ENCODE data around the gene SHROOM3.

The SHROOM3 gene

GRCh38 chr4:76758290-76758882 lies 323.4 kb downstream of the SHROOM3 start:
- Mint-ChIP-seq H3K27me3 (peaks cover 13% of the 10 kb centered on the region), H3K4me3 (no peak overlapping the region), H3K4me1 (ENCODE audit: low read depth) (no peaks in the 10 kb centered on the region), H3K36me3 (ENCODE audit: low read depth) (no peaks in the 10 kb centered on the region), H3K27ac (no peak overlapping the region), H3K9me3 (no peaks in the 10 kb centered on the region)
- intact Hi-C loops (cut with micrococcal nuclease), result loop anchor here (1.0 to 5.0 kb wide), 2 partner anchors 247 to 326 kb away; no protein-coding TSS in a partner anchor

DNA sequence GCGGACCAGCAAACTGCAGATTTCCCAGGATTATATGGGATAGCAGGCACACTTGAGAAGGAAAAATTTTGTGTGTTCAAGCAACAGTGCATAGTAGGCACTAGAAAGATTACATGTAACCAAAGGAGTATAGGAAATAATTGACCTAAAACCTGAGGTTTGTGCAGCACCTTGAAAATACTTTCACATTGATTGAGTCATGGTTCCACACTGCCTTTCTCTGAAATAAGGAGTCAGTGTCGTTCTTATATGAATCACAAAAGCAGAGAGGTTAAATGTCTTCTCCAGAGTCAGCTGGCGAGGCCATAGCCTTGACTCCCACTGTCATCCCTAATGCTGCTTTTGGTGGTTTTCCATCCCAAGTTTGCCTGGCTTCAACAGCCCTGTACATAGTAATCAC lies 324.0 kb downstream of the SHROOM3 start:
- intact Hi-C loops (cut with micrococcal nuclease), result loop anchor here (1.0 to 5.0 kb wide), 2 partner anchors 248 to 327 kb away; no protein-coding TSS in a partner anchor
- Mint-ChIP-seq H3K27me3 (peaks cover 11% of the 10 kb centered on the region), H3K4me1 (ENCODE audit: low read depth) (no peaks in the 10 kb centered on the region), H3K9me3 (no peaks in the 10 kb centered on the region), H3K27ac (no peak overlapping the region), H3K4me3 (no peak overlapping the region), H3K36me3 (ENCODE audit: low read depth) (no peaks in the 10 kb centered on the region)

GRCh38 chr4:76760193-76760592 lies 325.2 kb downstream of the SHROOM3 start:
- H3K36me3 Mint-ChIP-seq (ENCODE audit: low read depth), result no peaks in the 10 kb centered on the region
- intact Hi-C loops (cut with micrococcal nuclease), result no loop called here

DNA sequence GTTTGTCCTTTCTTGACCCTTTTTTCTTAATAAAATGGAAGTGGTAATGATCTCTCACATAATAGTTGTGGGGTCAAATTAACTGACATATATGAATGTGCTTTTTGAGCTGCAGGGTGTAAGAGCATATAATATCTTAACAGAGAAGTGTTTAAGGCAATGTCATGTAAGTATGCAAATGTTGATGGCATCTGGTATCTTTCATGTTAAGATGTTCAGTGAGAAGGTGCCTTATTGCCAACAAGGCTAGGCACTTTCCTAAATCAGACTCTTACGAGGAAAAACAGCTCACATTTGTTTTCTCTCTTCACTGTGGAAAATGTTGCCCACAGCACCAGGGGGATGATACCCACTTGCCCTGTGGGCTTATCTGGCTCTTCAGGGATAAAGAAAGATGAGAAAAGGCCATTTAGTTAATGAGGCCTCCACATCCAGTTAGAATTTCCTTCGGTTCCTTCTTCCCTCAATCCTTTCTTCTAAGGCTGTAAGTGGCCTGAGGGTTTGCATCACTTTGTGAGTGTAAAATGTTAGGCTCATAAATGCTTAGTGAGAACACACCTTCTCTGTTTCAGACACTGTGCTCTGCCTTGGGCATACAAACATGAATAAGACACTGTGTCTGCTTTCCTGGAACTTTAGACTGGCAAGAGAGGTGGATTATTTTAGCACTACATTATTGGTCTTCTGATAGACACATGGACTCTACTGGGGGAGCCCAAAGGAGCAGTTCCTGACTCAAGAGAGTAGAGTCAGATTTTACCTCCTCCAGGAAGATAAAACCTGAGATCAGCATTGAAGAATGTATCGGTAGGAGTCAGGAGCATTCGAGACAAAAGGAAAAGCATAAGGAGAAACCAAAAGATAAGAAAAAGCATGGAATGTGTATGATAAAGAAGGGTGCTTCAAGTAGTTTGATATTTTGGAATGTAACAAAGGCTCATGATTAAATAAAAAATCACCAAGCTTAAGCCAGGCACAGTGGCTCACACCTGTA lies 327.4 kb downstream of the SHROOM3 start:
- Mint-ChIP-seq H3K27ac (no peak overlapping the region), H3K36me3 (ENCODE audit: low read depth) (no peaks in the 10 kb centered on the region), H3K4me3 (no peak overlapping the region), H3K27me3 (peaks cover under 1% of the 10 kb centered on the region), H3K4me1 (ENCODE audit: low read depth) (no peaks in the 10 kb centered on the region), H3K9me3 (no peaks in the 10 kb centered on the region)
- intact Hi-C loops (cut with micrococcal nuclease), result no loop called here

More at GRCh38 chr4:76760193-76760592, 325.2 kb downstream of the SHROOM3 start:
- Mint-ChIP-seq H3K27me3 (peaks cover 10% of the 10 kb centered on the region), H3K9me3 (no peaks in the 10 kb centered on the region), H3K27ac (no peak overlapping the region), H3K4me1 (ENCODE audit: low read depth) (no peaks in the 10 kb centered on the region), H3K4me3 (no peak overlapping the region)

DNA sequence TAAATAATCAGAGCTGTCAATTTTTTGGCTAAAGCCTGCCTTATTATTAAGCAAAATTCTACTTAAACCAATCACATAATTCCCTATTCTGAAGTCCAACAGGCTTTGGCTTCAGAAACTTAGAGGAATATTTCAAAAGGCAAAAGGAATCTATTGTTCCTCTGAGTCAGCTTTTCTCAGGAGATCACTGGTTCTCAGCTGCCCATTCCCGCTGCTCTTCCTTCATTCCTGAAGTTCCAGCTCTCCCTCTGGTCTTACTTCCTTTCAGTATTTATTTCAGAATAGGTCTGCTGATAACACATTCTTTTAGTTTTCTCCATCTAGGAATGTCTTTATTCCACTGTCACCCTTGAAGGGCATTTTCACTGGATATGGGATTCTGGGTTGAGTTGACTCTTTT lies 329.2 kb downstream of the SHROOM3 start:
- Mint-ChIP-seq H3K9me3 (no peaks in the 10 kb centered on the region), H3K4me3 (no peak overlapping the region), H3K4me1 (ENCODE audit: low read depth) (no peaks in the 10 kb centered on the region), H3K27me3 (peaks cover 1% of the 10 kb centered on the region), H3K36me3 (ENCODE audit: low read depth) (no peaks in the 10 kb centered on the region), H3K27ac (no peak overlapping the region)
- intact Hi-C loops (cut with micrococcal nuclease), result no loop called here

GRCh38 chr4:76765473-76766183 lies 330.6 kb downstream of the SHROOM3 start:
- Mint-ChIP-seq H3K36me3 (ENCODE audit: low read depth) (no peaks in the 10 kb centered on the region), H3K27ac (no peak overlapping the region), H3K9me3 (no peaks in the 10 kb centered on the region), H3K27me3 (peaks cover 1% of the 10 kb centered on the region), H3K4me1 (ENCODE audit: low read depth) (no peaks in the 10 kb centered on the region), H3K4me3 (no peak overlapping the region)
- intact Hi-C loops (cut with micrococcal nuclease), result no loop called here

DNA sequence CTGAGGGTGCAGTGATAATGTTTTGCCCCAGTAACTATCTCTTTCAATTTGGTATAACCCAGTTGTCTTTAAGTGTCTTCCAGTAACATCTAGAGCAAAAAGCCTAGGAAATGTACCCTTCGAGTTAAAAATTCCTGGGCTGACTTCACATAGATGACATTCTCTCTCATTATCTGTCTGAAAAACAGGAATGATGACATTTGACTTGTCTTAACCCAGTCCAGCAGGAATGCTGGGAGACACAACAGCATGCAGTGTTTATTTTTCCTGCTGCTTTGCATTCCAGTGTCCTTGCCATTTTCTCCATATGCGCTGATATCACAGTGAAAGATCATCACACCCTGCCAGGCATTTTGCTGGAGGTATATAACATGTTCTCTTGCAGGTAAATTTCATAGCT lies 333.0 kb downstream of the SHROOM3 start:
- H3K36me3 Mint-ChIP-seq (ENCODE audit: low read depth), result no peaks in the 10 kb centered on the region
- H3K4me1 Mint-ChIP-seq (ENCODE audit: low read depth), result no peaks in the 10 kb centered on the region
- no peak overlapping the region for H3K4me3 Mint-ChIP-seq
- intact Hi-C loops (cut with micrococcal nuclease), result no loop called here
- no peaks in the 10 kb centered on the region for H3K9me3 Mint-ChIP-seq
- H3K27ac Mint-ChIP-seq, result no peak overlapping the region
- peaks cover 1% of the 10 kb centered on the region for H3K27me3 Mint-ChIP-seq

- no peaks in the 10 kb centered on the region for H3K4me1 Mint-ChIP-seq (ENCODE audit: low read depth)
- peaks cover 1% of the 10 kb centered on the region for H3K27me3 Mint-ChIP-seq
- intact Hi-C loops (cut with micrococcal nuclease), result no loop called here
- no peaks in the 10 kb centered on the region for H3K9me3 Mint-ChIP-seq
- no peak overlapping the region for H3K4me3 Mint-ChIP-seq
- H3K27ac Mint-ChIP-seq, result no peak overlapping the region
- no peaks in the 10 kb centered on the region for H3K36me3 Mint-ChIP-seq (ENCODE audit: low read depth)
These were observed 337.6 kb downstream of the SHROOM3 start for GRCh38 chr4:76772498-76773106.

GRCh38 chr4:76773766-76774165 lies 338.7 kb downstream of the SHROOM3 start:
- H3K36me3 Mint-ChIP-seq (ENCODE audit: low read depth), result no peaks in the 10 kb centered on the region
- no peak overlapping the region for H3K27ac Mint-ChIP-seq
- H3K27me3 Mint-ChIP-seq, result no peaks in the 10 kb centered on the region
- H3K4me1 Mint-ChIP-seq (ENCODE audit: low read depth), result no peaks in the 10 kb centered on the region
- no peak overlapping the region for H3K4me3 Mint-ChIP-seq
- H3K9me3 Mint-ChIP-seq, result no peaks in the 10 kb centered on the region
- intact Hi-C loops (cut with micrococcal nuclease), result no loop called here

- Mint-ChIP-seq H3K4me1 (ENCODE audit: low read depth) (no peaks in the 10 kb centered on the region), H3K36me3 (ENCODE audit: low read depth) (no peaks in the 10 kb centered on the region), H3K4me3 (no peak overlapping the region), H3K27ac (no peak overlapping the region), H3K9me3 (no peaks in the 10 kb centered on the region), H3K27me3 (no peaks in the 10 kb centered on the region)
- intact Hi-C loops (cut with micrococcal nuclease), result no loop called here
These were observed 344.9 kb downstream of the SHROOM3 start for GRCh38 chr4:76779740-76780459.

- intact Hi-C loops (cut with micrococcal nuclease), result no loop called here
- H3K36me3 Mint-ChIP-seq (ENCODE audit: low read depth), result no peaks in the 10 kb centered on the region
- H3K27me3 Mint-ChIP-seq, result no peaks in the 10 kb centered on the region
- H3K4me3 Mint-ChIP-seq, result no peak overlapping the region
- no peak overlapping the region for H3K27ac Mint-ChIP-seq
- no peaks in the 10 kb centered on the region for H3K9me3 Mint-ChIP-seq
- no peaks in the 10 kb centered on the region for H3K4me1 Mint-ChIP-seq (ENCODE audit: low read depth)
These were observed 346.0 kb downstream of the SHROOM3 start for GRCh38 chr4:76780781-76781697.

GRCh38 chr4:76781698-76782595 lies 346.9 kb downstream of the SHROOM3 start:
- no peaks in the 10 kb centered on the region for H3K4me1 Mint-ChIP-seq (ENCODE audit: low read depth)
- no peak overlapping the region for H3K27ac Mint-ChIP-seq
- no peak overlapping the region for H3K4me3 Mint-ChIP-seq
- no peaks in the 10 kb centered on the region for H3K36me3 Mint-ChIP-seq (ENCODE audit: low read depth)
- no peaks in the 10 kb centered on the region for H3K27me3 Mint-ChIP-seq
- intact Hi-C loops (cut with micrococcal nuclease), result no loop called here
- no peaks in the 10 kb centered on the region for H3K9me3 Mint-ChIP-seq
